Stimulated activated CD4-positive, alpha-beta T cell treated with anti-CD3 and anti-CD28 coated beads, Interleukin-1b, Interleukin-23, amount 100 ng/mL, for 48 hours (primary cell): ENCODE data around the gene RFX3.

ENCODE experiments used
- DNase-seq: peaks from one replicate; pipeline ENCODE4 v3.0.0-alpha.2; 2020

RFX3 gene

GRCh38 chr9:3475300-3476020 lies 50.3 kb downstream of the RFX3 start:
- DNase-seq, result peak; percentile 23

GRCh38 chr9:3474821-3475220 lies 51.0 kb downstream of the RFX3 start:
- no peak for DNase-seq

- DNase-seq, result no peak
These were observed 52.4 kb downstream of the RFX3 start for GRCh38 chr9:3473405-3473804.

GRCh38 chr9:3471883-3472282 lies 53.9 kb downstream of the RFX3 start:
- no peak for DNase-seq

- DNase-seq, result no peak
These were observed 57.2 kb downstream of the RFX3 start for GRCh38 chr9:3468421-3469205.

- peak; percentile 49 for DNase-seq
These were observed 58.1 kb downstream of the RFX3 start for GRCh38 chr9:3467593-3468219.

- no peak for DNase-seq
These were observed 61.7 kb downstream of the RFX3 start for GRCh38 chr9:3464033-3464638.

- no peak for DNase-seq
These were observed 66.9 kb downstream of the RFX3 start for GRCh38 chr9:3458806-3459475.

GRCh38 chr9:3457175-3457574 lies 68.6 kb downstream of the RFX3 start:
- no peak for DNase-seq

- DNase-seq, result no peak
These were observed 70.1 kb downstream of the RFX3 start for GRCh38 chr9:3455717-3456116.

- DNase-seq, result no peak
These were observed 70.7 kb downstream of the RFX3 start for GRCh38 chr9:3455094-3455493.

GRCh38 chr9:3451956-3452355 lies 73.8 kb downstream of the RFX3 start:
- DNase-seq, result no peak

GRCh38 chr9:3447788-3448187 lies 78.0 kb downstream of the RFX3 start:
- DNase-seq, result no peak

GRCh38 chr9:3447143-3447542 lies 78.7 kb downstream of the RFX3 start:
- DNase-seq, result no peak

- DNase-seq, result no peak
These were observed 79.5 kb downstream of the RFX3 start for GRCh38 chr9:3446313-3446712.

GRCh38 chr9:3444016-3444415 lies 81.8 kb downstream of the RFX3 start:
- DNase-seq, result no peak

- peak; percentile 31 for DNase-seq
These were observed 84.5 kb downstream of the RFX3 start for GRCh38 chr9:3441197-3441816.

- no peak for DNase-seq
These were observed 89.0 kb downstream of the RFX3 start for GRCh38 chr9:3436629-3437420.

- DNase-seq, result no peak
These were observed 90.1 kb downstream of the RFX3 start for GRCh38 chr9:3435732-3436131.

GRCh38 chr9:3434594-3434993 lies 91.2 kb downstream of the RFX3 start:
- no peak for DNase-seq

- DNase-seq, result no peak
These were observed 92.0 kb downstream of the RFX3 start for GRCh38 chr9:3433754-3434153.

GRCh38 chr9:3433066-3433465 lies 92.7 kb downstream of the RFX3 start:
- no peak for DNase-seq
